HG02885 (cell line): Measurements from ENCODE around the gene MON1A.
"Not testable (repeated sequence)": the region's sequence is repeated elsewhere in the genome, so short reads cannot be mapped to it uniquely, and the experiment has no call there.

Experiments used
- ATAC-seq: cut with Tn5 transposase; IDR thresholded peaks from one replicate; pipeline ENCODE4 v1.9.1; 2021; ENCODE audit warnings: mild to moderate bottlenecking; ENCODE audit not compliant: unreplicated experiment, poor library complexity

The MON1A gene, protein sequence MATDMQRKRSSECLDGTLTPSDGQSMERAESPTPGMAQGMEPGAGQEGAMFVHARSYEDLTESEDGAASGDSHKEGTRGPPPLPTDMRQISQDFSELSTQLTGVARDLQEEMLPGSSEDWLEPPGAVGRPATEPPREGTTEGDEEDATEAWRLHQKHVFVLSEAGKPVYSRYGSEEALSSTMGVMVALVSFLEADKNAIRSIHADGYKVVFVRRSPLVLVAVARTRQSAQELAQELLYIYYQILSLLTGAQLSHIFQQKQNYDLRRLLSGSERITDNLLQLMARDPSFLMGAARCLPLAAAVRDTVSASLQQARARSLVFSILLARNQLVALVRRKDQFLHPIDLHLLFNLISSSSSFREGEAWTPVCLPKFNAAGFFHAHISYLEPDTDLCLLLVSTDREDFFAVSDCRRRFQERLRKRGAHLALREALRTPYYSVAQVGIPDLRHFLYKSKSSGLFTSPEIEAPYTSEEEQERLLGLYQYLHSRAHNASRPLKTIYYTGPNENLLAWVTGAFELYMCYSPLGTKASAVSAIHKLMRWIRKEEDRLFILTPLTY

DNA sequence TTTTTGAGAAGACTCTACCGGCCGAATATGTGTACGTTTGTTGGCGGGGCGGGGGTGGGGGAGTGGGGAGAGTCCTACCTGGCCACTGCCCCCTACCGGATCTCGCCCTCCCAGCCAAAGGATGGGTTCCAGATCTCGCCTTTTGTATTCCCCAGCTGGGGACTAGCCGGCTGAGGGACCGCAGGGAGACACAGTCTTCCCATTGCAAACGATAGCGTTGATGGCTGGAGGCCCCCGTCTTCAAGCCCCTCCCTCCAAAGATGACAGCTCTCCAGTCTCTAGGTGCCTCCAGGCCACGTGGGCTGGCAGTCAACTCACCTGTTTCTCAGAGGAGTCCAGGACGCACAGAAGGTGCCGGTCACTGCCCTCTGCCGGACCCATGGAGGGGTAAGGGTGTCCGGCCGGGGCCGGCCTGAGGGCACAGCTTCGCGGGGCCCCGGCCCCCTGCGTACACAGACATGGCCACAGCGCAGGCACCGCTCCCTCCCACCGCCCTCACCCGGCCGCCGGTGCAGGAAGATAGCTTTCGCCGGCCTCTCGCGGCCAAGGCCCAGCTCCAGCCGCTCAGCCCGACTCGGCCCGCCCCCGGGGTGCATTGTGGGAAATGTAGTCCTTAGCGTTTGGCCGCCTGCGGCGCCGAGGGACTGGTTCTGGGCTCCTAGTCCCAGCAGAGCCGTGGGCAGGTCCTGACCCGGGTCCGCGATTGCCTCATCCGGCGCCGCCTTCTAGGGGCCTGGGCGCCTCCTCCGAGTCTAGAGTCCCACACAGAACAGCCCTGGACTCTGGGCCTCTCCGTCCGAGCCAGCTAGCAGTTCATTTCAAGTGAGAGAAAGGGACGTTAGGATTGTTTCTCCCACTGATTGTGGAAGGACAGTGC is at the start of gene MON1A:
Gene MON1A (minus strand): TSS at position 521 of the 877 bp plus-strand sequence. CDS start 16,465 bp downstream, outside the sequence.
- peak; percentile 94 for ATAC-seq

DNA sequence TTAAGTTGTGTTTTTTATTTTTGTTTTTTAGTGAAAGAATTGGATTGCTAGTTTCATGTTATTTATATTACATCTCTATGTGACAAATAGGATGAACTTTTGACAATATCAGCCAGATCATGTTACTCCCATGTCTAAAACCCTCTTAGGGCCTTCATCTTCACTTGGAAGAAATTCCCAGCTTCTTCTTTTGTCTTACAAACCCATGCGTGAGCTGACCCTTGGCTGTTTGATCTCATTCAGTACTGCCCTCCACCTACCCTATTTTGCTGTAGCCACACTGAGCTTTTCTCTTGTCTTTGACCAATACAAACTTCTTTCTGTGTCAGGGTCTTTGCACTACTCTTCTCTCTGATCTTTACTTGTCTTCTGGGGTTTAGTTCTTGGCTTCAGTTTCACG is 47.3 kb upstream of the MON1A start:
- no peak for ATAC-seq

DNA sequence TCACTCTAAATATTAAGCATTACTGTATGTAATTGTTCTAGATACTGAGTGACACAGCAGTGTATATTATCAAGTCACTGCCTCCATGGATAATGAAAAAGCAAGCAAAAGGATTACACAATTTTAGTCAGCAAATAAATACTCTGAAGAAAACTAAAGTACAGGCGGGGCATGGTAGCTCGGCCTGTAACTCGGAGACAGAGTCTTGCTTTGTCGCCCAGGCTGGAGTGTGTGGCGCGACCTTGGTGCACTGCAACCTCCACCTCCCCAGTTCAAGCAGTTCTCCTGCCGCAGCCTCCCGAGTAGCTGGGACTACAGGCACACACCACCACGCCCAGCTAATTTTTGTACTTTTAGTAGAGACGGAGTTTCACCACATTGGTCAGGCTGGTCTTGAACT is 43.0 kb upstream of the MON1A start:
- ATAC-seq = no peak

DNA sequence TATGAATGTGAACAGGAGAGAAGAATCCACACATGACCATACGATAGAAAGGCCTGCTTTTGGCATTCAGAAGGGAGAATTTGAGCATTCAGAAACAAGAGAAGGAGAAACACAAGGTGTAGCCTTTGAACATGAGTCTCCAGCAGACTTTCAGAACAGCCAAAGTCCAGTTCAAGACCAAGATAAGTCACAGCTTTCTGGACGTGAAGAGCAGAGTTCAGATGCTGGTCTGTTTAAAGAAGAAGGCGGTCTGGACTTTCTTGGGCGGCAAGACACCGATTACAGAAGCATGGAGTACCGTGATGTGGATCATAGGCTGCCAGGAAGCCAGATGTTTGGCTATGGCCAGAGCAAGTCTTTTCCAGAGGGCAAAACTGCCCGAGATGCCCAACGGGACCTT is 38.7 kb upstream of the MON1A start:
- no peak for ATAC-seq

DNA sequence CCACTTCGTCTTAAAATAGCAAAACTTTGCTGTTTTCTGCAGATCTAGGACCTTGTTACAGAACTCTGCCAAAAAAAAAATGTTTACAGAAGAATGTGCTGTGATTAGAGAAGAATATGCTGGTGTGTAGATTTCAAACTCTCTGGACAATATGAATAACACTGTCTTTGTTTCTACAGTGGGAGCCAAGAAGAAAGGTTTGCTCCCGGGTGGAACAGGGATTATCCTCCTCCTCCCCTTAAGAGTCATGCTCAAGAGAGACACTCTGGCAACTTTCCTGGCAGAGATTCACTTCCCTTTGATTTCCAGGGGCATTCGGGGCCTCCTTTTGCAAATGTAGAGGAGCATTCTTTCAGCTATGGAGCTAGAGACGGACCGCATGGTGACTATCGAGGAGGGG is 37.7 kb upstream of the MON1A start:
- no peak for ATAC-seq

DNA sequence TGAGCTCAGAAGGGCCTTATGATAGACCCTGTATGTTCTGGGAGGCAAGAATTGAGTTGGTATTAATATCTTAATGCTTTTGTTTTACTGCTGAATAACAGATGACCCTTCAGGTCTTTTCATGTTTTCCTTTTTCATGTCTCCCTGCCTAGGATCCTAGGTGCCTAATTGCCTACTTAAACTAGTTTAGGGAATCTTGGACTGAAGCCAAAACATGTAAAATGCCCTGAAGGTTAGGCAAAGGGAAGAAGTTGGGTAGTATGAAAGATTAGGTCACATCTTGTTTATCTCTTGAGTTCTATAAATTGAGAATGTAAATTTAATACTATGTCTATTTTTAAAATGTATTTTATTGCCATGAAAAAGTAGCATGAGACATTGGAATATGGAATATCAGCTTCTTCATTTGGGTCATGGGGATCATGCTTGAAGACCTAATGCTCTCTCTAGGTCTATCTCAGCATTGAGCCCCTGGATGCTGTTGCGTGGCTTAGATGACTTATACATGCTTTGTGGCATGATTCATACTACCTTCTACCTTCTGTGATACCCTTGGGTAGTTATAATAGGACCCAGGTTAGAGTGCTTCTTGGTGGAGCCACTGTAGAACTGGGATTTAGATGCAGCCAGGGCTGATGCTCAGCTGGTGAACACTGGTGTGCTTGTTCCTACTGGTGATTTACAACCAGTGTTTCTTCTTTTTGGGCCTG is 36.8 kb upstream of the MON1A start:
- ATAC-seq = no peak

DNA sequence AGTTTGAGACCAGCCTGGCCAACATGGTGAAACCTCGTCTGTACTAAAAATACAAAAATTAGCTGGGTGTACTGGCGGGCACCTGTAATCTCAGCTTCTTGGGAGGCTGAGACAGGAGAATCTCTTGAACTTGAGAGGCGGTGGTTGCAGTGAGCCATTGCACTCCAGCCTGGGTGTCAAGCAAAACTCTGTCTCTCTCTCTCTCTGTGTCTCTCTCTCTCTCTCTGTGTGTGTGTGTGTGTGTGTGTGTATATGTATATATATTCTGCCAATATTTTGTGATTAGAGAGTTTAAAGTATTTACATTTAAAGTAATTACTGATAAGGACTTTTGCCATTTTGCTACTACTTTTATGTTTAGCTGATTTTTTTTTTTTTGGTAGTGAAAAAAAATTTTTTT is 26.0 kb upstream of the MON1A start:
- ATAC-seq = no peak

DNA sequence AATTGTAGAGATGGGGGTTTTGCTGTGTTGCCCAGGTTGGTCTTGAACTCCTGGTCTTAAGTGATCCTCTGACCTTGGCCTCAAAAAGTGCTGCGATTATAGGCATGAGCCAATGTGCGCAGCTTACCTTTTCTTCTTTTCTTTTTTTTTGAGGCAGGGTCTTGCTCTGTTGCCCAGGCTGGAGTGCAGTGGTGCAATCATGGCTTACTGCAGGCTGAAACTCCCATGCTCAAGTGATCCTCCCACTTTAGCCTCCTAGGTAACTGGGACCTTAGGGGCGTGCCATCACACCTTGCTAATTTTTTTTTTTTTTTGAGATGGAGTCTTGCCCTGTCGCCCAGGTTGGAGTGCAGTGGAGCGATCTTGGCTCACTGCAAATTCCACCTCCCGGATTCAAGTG is 23.3 kb upstream of the MON1A start:
- no peak for ATAC-seq

DNA sequence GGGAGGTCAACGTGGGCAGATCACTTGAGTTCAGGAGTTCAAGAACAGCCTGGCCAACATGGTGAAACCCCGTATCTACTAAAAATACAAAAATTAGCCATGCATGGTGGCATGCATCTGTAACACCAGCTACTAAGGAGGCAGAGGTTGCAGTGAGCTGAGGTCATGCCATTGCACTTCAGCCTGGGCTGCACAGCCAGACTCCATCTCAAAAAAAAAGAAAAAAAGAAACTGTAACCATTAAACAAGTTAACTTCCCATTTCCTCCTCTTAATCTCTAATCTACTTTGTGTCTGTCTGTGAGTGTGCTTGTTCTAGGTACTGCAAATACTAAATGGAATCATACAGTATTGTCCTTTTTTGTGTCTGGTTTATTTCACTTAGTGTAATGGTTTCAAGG is 13.0 kb upstream of the MON1A start:
- ATAC-seq = no peak

DNA sequence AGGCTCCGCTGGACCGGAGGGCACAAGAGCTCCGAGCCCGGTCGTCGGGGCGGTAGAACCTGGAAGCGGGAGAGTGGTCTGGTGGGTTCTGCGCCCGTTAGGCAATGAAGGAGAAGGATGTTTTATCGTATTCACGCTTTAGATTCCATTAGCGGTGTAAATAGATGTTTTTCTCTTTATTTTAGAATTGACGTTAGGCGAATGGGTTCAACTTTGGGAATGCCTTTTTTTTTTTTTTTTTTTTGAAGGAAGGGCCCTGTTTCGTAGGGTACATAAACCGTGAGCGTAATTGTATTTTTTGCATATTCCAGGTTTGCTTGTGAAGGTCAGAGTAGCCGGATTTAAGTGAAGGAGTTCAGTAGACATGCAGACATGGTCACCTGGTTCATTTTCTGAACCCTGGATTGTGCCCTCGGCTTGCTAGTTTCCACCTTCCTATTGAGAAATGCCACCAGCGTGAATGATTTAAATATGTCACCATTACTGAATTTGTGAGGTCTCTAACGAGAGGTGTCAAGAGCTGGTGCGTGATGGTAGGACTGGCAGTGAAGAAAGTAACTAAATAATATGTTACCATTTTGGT is 11.1 kb upstream of the MON1A start:
- no peak for ATAC-seq

DNA sequence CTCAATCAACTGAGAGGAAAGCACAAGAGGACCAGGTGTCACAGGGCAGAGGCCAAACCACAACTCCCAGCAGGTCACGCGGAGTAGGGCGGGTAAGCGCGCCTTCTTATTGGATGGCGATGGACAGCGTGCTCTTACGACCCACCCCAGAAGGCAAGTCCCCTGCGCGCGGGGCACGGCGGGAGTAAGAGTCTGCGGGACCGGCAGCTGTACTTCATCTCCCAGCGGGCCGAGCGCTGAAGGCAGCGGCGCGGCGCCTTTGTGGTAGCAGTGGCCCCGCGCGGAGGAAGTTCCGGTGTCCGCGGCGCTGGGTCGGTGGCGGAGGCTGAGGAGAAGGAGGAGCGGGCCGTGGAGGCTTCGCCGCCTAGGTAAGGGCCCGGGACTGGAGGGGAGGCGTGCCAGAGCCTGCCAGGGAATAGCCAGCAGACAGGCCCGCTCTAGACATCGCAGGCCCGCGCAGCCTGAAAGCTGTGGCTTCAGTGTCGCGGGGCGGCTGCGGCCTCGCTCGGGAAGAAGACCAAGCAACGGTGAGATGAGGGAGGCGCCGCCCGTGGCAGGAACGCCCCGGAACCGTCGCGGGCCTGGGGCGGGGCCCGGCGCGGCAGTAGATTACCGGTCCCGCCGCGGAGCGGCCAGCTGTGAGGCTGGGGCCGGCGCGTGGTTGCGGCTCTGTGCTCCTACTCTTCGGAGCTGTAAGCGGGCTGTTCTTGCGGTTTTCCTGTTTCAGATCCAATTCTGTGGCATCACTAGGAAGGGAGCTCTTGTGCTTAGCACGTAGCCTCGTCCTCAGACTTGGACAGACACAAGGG is 10.5 kb upstream of the MON1A start, which contains the start of gene RBM6:
Gene RBM6 (plus strand): TSS at position 293 of the 809 bp plus-strand sequence. CDS start 22,492 bp downstream, outside the sequence.
- ATAC-seq = peak; percentile 89

DNA sequence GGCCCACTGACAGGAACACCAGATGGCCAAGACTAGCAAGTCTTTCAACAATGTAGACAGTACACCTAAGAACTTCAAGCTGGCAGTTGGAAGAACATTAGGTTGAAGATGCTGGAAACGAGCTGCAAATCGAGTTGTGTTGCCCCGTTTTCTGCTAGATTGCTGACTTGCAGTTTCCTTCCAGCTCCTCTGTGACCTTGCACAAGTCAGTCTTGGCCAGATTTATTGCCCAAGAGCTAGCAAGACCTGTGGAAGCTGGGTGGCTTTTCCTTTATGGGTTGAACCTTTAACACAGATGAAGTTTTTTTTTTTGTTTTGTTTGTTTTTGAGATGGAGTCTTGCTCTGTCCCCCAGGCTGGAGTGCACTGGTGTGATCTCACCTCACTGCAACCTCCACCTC is 7.5 kb upstream of the MON1A start:
- ATAC-seq = no peak

DNA sequence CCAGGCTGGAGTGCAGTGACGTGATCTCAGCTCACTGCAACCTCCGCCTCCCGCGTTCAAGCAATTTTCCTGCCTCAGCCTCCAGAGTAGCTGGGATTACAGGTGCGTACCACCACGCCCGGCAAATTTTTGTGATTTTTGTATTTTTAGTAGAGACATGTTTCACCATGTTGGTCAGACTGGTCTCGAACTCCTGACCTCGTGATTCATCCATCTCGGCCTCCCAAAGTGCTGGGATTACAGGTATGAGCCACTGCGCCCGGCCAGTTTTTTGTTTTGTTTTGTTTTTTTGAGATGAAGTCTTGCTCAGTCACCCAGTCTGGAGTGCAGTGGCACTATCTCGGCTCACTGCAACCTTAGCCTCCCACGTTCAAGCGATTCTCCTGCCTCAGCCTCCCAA is 2.7 kb upstream of the MON1A start:
- not testable (repeated sequence) for ATAC-seq

DNA sequence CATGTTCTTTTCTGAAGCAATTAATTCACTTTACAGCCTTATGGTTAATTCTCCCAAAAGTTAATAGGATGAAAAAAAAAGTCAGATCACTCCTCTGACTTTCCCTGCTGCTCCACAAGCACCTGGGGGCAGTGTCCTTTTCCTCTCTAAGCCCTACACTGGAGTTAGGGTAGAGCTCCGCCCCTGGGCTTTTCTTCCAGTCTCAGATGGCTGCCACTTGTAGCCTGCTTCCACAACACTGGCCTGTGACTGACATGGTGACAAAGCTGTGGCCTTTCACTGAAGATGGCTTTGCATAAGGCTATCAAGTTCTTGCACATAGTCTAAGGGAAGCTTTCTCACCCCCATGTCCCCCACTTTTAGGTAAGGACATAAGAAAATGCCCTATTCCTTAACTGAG is 1.3 kb upstream of the MON1A start:
- no peak for ATAC-seq

DNA sequence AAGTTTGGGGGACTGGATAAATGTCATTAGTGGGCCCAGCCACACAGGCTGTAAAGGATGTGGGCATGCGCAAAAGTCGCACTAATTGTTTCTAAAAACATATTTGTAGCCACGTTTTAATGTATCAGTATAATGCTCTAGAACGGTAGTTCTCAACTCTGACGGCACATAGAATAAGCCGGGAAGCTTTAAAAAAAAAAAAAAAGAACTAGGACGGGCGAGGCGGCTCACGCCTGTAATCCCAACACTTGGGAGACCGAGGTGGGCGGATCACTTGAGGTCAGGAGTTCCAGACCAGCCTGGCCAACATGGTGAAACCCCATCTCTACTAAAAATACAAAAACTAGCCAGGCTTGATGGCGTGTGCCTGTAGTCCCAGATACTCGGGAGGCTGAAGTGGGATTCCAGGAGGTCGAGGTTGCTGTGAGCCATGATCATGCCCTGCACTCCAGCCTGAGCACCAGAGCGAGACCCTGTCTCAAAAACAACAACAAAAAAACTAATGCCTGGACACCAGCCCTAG is 618 bp upstream of the MON1A start:
- ATAC-seq = no peak

DNA sequence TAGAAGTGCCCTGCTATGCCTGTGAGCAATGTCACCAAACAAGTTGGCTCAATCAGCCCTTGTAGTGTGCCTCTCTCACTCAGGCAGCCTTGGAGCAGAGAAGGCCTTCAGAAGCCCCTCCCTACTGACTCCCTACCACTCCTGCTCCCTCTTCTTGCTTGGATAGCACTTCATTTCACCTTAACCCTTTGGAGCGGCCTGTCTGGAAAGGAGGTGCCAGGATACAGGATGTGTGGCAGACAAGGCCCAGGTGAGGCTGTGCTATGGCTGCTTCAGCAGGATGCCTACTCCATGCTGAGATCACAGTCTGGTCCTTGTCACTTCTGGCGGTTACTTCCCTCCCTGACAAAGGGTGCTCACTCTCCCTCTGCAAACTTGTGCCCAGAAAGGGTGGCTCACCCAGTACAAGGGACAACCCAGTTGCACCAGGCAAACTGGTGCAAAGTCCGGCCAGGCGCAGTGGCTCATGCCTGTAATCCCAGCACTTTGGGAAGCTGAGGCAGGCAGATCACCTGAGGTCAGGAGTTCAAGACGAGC is 1.1 kb downstream of the MON1A start:
- ATAC-seq = no peak

DNA sequence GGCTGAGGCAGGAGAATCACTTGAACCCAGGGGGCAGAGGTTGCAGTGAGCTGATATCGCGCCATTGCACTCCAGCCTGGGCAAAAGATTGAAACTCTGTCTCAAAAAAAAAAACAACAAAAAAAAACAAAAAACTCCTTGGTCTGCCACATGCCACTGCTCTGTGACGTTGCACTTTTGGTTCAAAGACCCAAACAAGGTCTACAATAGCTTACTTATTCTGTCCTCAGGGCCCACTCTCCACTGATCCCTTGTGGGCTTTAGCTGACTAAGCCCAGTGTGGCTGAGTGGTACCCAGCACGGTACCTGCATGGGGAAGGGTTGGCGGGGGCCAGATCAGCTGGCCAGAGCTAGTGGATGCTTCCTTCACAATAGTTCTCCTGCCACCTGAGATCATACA is 1.8 kb downstream of the MON1A start:
- no peak for ATAC-seq

DNA sequence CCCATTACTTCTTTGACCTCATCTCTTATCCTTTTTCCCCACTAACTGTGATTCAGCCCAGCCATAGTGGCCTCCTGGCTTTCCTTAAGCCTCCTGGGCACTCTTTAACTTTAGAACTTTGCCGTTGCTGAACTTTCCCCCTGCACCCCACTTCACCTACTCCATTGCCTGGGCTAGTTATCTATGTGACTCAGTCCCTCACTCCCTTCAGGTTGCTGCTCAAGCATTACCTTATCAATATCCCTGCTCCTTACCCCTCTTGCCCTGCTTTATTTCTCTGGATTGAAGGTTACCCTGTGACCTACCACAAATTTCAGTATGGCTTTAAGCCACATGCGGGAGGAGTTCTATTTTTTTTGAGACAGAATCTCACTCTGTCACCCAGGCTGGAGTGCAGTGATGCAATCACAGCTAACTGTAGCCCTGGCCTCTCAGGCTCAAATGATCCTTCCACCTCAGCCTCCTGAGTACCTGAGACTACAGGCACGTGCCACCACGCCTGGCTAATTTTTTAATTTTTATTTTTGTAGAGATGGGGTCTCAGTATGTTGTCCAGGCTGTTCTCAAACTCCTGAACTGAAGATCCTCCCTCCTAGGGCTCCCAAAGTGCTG is 3.4 kb downstream of the MON1A start:
- ATAC-seq = no peak
